Measurements from ENCODE around the gene NUP43. TPM values are rescaled to one million over a fixed set of nuclear protein-coding genes. Genes with fewer than 3 reads are reported as not detected.

The NUP43 gene
- total and polyA plus RNA-seq, 2 of the 13 experiments (the other 11 are each of a cell fraction or from before 2014, with no cell fraction given): 38.9 to 85.1 TPM

DNA sequence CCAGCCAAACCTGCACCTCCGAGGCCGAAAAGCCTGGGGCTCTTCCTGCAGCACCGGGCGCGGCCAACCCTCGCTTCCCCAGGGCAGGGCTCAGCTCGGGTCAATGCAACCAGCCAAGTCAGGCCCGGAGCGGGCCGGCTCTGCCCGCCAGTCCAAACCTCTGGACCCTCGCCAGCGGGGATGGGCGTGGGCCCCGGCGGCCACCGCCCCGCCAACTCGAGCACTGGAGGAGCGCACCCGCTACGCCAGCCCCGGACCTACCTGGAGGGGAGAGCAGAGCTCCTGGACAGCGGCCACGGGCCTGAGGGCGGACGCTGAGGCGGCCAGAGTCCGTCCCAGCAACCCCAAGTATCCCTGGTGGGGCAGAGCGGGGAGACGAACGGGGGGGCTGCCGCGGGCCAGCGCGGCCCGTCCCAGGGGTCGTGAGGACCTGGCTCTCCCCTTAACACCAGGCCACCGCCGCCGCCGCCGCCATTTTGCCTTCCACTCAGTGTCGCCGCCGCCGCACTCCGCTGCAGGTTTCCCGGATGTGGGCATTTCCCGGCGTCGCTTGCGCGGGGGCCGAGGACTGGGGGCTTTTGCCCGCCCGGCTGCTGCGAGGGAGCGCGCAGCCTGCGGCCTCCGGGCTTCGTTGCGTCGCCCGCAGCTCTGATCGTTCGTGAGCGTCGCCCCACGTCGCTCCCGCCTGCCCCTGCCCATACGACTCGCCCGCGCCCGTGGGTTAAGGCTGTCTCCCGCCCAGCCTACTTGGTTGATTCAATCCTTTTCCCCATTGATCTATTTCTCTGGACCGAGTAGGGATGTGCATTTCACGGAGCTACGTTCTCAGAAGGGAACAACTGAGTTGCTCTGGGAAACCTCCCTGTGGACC, 28.5 kb downstream of the NUP43 start, which contains the start of gene LATS1 (continued):
- TF ChIP-seq, protein P1, sequence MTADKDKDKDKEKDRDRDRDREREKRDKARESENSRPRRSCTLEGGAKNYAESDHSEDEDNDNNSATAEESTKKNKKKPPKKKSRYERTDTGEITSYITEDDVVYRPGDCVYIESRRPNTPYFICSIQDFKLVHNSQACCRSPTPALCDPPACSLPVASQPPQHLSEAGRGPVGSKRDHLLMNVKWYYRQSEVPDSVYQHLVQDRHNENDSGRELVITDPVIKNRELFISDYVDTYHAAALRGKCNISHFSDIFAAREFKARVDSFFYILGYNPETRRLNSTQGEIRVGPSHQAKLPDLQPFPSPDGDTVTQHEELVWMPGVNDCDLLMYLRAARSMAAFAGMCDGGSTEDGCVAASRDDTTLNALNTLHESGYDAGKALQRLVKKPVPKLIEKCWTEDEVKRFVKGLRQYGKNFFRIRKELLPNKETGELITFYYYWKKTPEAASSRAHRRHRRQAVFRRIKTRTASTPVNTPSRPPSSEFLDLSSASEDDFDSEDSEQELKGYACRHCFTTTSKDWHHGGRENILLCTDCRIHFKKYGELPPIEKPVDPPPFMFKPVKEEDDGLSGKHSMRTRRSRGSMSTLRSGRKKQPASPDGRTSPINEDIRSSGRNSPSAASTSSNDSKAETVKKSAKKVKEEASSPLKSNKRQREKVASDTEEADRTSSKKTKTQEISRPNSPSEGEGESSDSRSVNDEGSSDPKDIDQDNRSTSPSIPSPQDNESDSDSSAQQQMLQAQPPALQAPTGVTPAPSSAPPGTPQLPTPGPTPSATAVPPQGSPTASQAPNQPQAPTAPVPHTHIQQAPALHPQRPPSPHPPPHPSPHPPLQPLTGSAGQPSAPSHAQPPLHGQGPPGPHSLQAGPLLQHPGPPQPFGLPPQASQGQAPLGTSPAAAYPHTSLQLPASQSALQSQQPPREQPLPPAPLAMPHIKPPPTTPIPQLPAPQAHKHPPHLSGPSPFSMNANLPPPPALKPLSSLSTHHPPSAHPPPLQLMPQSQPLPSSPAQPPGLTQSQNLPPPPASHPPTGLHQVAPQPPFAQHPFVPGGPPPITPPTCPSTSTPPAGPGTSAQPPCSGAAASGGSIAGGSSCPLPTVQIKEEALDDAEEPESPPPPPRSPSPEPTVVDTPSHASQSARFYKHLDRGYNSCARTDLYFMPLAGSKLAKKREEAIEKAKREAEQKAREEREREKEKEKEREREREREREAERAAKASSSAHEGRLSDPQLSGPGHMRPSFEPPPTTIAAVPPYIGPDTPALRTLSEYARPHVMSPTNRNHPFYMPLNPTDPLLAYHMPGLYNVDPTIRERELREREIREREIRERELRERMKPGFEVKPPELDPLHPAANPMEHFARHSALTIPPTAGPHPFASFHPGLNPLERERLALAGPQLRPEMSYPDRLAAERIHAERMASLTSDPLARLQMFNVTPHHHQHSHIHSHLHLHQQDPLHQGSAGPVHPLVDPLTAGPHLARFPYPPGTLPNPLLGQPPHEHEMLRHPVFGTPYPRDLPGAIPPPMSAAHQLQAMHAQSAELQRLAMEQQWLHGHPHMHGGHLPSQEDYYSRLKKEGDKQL (CRISPR knock-in tag; IDR thresholded peaks at IDR 0.05; ENCODE audit: low read depth): peak; percentile 13; the same call in 1 of the 2 replicates
- TF ChIP-seq MEIS1 (CRISPR knock-in tag; IDR thresholded peaks at IDR 0.05; ENCODE audit: borderline replicate concordance) (peak; percentile 98), KLF11 (CRISPR knock-in tag; IDR thresholded peaks at IDR 0.05) (peak; percentile 73), ZNF615 (CRISPR knock-in tag; IDR thresholded peaks at IDR 0.05; ENCODE audit: borderline replicate concordance) (peak; percentile 41; the same call in 1 of the 2 replicates), HNRNPUL1 (IDR thresholded peaks at IDR 0.05; ENCODE audit: low read depth, low read length) (peak; percentile 88; the same call in 1 of the 2 replicates), TEAD3 (CRISPR knock-in tag; optimal IDR thresholded peaks at IDR 0.05; ENCODE audit: borderline replicate concordance) (peak; percentile 53), RFX1 (IDR thresholded peaks at IDR 0.05) (no peak), EED (CRISPR knock-in tag; IDR thresholded peaks at IDR 0.05) (peak; percentile 97), ZSCAN31 (CRISPR knock-in tag; IDR thresholded peaks at IDR 0.05; ENCODE audit: low read depth) (peak; percentile 96), ATAD3A (CRISPR knock-in tag; IDR thresholded peaks at IDR 0.05) (no peak), ZNF34 (CRISPR knock-in tag; IDR thresholded peaks at IDR 0.05; ENCODE audit: borderline replicate concordance) (0 out of 2 replicates have a peak, but pooled peaks have one; percentile 76), ZNF530 (CRISPR knock-in tag; IDR thresholded peaks at IDR 0.05; ENCODE audit: low read depth) (peak; percentile 74; the same call in 1 of the 2 replicates), THYN1 (CRISPR knock-in tag; IDR thresholded peaks at IDR 0.05; ENCODE audit: borderline replicate concordance, low read depth) (peak; percentile 28; the same call in 1 of the 2 replicates), STAG1 (CRISPR knock-in tag; IDR thresholded peaks at IDR 0.05) (0 out of 2 replicates have a peak, but pooled peaks have one; percentile 15), PHF21A (CRISPR knock-in tag; IDR thresholded peaks at IDR 0.05) (peak; percentile 81), SP140L (CRISPR knock-in tag; IDR thresholded peaks at IDR 0.05; ENCODE audit: borderline replicate concordance) (peak; percentile 60; the same call in 1 of the 2 replicates), SMAD3 (CRISPR knock-in tag; IDR thresholded peaks at IDR 0.05) (peak; percentile 71; the same call in 1 of the 2 replicates), KMT2A (CRISPR knock-in tag; IDR thresholded peaks at IDR 0.05) (peak; percentile 98), MIER2 (CRISPR knock-in tag; IDR thresholded peaks at IDR 0.05) (0 out of 2 replicates have a peak, but pooled peaks have one; percentile 44), ZNF143 (CRISPR knock-in tag; IDR thresholded peaks at IDR 0.05) (peak; percentile 91)
- TF ChIP-seq, protein P2, sequence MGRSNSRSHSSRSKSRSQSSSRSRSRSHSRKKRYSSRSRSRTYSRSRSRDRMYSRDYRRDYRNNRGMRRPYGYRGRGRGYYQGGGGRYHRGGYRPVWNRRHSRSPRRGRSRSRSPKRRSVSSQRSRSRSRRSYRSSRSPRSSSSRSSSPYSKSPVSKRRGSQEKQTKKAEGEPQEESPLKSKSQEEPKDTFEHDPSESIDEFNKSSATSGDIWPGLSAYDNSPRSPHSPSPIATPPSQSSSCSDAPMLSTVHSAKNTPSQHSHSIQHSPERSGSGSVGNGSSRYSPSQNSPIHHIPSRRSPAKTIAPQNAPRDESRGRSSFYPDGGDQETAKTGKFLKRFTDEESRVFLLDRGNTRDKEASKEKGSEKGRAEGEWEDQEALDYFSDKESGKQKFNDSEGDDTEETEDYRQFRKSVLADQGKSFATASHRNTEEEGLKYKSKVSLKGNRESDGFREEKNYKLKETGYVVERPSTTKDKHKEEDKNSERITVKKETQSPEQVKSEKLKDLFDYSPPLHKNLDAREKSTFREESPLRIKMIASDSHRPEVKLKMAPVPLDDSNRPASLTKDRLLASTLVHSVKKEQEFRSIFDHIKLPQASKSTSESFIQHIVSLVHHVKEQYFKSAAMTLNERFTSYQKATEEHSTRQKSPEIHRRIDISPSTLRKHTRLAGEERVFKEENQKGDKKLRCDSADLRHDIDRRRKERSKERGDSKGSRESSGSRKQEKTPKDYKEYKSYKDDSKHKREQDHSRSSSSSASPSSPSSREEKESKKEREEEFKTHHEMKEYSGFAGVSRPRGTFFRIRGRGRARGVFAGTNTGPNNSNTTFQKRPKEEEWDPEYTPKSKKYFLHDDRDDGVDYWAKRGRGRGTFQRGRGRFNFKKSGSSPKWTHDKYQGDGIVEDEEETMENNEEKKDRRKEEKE (IDR thresholded peaks at IDR 0.05): no peak
- TF ChIP-seq, protein P3, sequence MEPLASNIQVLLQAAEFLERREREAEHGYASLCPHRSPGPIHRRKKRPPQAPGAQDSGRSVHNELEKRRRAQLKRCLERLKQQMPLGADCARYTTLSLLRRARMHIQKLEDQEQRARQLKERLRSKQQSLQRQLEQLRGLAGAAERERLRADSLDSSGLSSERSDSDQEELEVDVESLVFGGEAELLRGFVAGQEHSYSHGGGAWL (CRISPR knock-in tag; IDR thresholded peaks at IDR 0.05): peak; percentile 92

Data from HepG2 (cell line).